Trophoblast cell (in vitro differentiated cells and primary cell): Measurements from ENCODE around the gene ARIH1.
A peak's percentile ranks its signal among the peaks of the same experiment; 100 is the strongest.

Experiments used
- DNase-seq, 2 donors: peaks; one replicate each; pipeline ENCODE4 v3.0.0-alpha.2; 2016
- H2AFZ ChIP-seq: 2 replicates; pipeline ENCODE4 v1.6.1; 2013; ENCODE audit warnings: low read length, moderate library complexity, mild to moderate bottlenecking; ENCODE audit not compliant: insufficient read depth, poor library complexity
- H2AK5ac ChIP-seq: 2 replicates; pipeline ENCODE4 v1.6.1; 2013; ENCODE audit warnings: mild to moderate bottlenecking, low read length
- H2BK120ac ChIP-seq: 2 replicates; pipeline ENCODE4 v1.6.1; 2013; ENCODE audit warnings: low read length, mild to moderate bottlenecking, moderate library complexity; ENCODE audit not compliant: insufficient read depth, poor library complexity
- H2BK12ac ChIP-seq: 2 replicates; pipeline ENCODE4 v1.6.1; 2013; ENCODE audit warnings: mild to moderate bottlenecking, low read length, moderate library complexity
- H2BK5ac ChIP-seq: 2 replicates; pipeline ENCODE4 v1.6.1; 2013; ENCODE audit warnings: low read length, low read depth, moderate library complexity, mild to moderate bottlenecking; ENCODE audit not compliant: poor library complexity
- H3K14ac ChIP-seq: 2 replicates; pipeline ENCODE4 v1.6.1; 2013; ENCODE audit warnings: mild to moderate bottlenecking, low read length
- H3K18ac ChIP-seq: 2 replicates; pipeline ENCODE4 v1.6.1; 2013; ENCODE audit warnings: mild to moderate bottlenecking, low read length
- H3K23ac ChIP-seq: 2 replicates; pipeline ENCODE4 v1.6.1; 2013; ENCODE audit warnings: low read length
- H3K27ac ChIP-seq: 2 replicates; pipeline ENCODE4 v1.5.1; 2013; ENCODE audit warnings: low read depth, mild to moderate bottlenecking, inconsistent platforms, low read length, moderate library complexity
- H3K27me3 ChIP-seq: 2 replicates; pipeline ENCODE4 v1.6.1; 2013; ENCODE audit warnings: inconsistent platforms, mild to moderate bottlenecking, low read length, moderate library complexity; ENCODE audit not compliant: insufficient read depth
- H3K36me3 ChIP-seq, 2 experiments: 1 replicate in 1 of 2; 2 replicates in 1 of 2; pipeline ENCODE4 v1.6.1; 2013; ENCODE audit warnings: low read length in 2 of 2, mild to moderate bottlenecking in 2 of 2, moderate library complexity in 1 of 2; ENCODE audit not compliant: insufficient read depth in 2 of 2, control insufficient read depth in 1 of 2
- H3K4ac ChIP-seq: 2 replicates; pipeline ENCODE4 v1.6.1; 2013; ENCODE audit warnings: low read depth, mild to moderate bottlenecking, low read length, moderate library complexity
- H3K4me1 ChIP-seq, 2 experiments: 1 replicate in 1 of 2; 2 replicates in 1 of 2; pipeline ENCODE4 v1.6.1; 2013; ENCODE audit warnings: low read length in 2 of 2, mild to moderate bottlenecking in 2 of 2, moderate library complexity in 1 of 2; ENCODE audit not compliant: insufficient read depth in 2 of 2, control insufficient read depth in 1 of 2
- H3K4me2 ChIP-seq: 2 replicates; pipeline ENCODE4 v1.6.1; 2013; ENCODE audit warnings: inconsistent platforms, mild to moderate bottlenecking, low read length, moderate library complexity
- H3K4me3 ChIP-seq: 2 replicates; pipeline ENCODE4 v1.5.1; 2013; ENCODE audit warnings: mild to moderate bottlenecking, low read depth, low read length, inconsistent platforms
- H3K79me1 ChIP-seq: one replicate; pipeline ENCODE4 v1.6.1; 2013; ENCODE audit warnings: low read length
- H3K79me2 ChIP-seq: 2 replicates; pipeline ENCODE4 v1.6.1; 2013; ENCODE audit warnings: low read length, mild to moderate bottlenecking; ENCODE audit not compliant: control insufficient read depth, insufficient read depth, poor library complexity
- H3K9ac ChIP-seq: 2 replicates; pipeline ENCODE4 v1.6.1; 2013; ENCODE audit warnings: mild to moderate bottlenecking, low read length
- H3K9me3 ChIP-seq: 2 replicates; pipeline ENCODE4 v1.6.1; 2013; ENCODE audit warnings: low read depth, mild to moderate bottlenecking, control low read depth, inconsistent platforms, low read length; ENCODE audit not compliant: insufficient read depth
- H4K12ac ChIP-seq: 2 replicates; pipeline ENCODE4 v1.6.1; 2013; ENCODE audit warnings: low read depth, mild to moderate bottlenecking, low read length, moderate library complexity
- H4K8ac ChIP-seq: 2 replicates; pipeline ENCODE4 v1.6.1; 2013; ENCODE audit warnings: low read depth, mild to moderate bottlenecking, low read length, moderate library complexity
- H4K91ac ChIP-seq: one replicate; pipeline ENCODE4 v1.6.1; 2013; ENCODE audit warnings: low read depth, mild to moderate bottlenecking, low read length, moderate library complexity
- WGBS: extraction: QIAGEN DNeasy Blood & Tissue Kit; methylation state at CpG from one replicate; pipeline ENCODE4 v1.1.7; 2013; ENCODE audit warnings: missing lambda C conversion rate; ENCODE audit not compliant: insufficient read length, insufficient coverage; ENCODE audit errors: extremely low coverage; 5-methylcytosine and 5-hydroxymethylcytosine counted together

ARIH1 gene

DNA sequence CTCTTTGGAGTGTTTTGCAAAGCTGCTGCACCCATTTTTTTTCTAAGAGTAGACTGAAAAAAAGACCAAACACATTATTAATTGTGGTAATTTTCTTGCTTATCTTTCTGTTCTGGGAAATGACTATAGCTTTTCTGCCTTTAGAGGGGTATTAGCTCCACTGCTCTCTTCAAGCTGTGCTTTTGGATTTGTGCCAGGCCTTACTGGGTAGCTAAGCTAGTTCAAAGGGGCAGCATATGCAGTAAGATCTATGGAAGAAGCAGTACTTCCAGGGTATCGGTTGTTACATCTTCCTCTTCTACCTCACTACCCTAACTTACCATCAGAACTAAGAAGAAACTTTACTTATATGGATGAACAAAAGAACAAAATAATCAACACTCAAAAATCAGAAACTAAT is 28.7 kb upstream of the ARIH1 start:
- Histone ChIP-seq H3K23ac (no peak overlapping the region), H2AK5ac (no peak overlapping the region), H3K79me2 (no peaks in the 10 kb centered on the region), H3K4me3 (no peak overlapping the region), H3K14ac (no peak overlapping the region), H3K79me1 (no peaks in the 10 kb centered on the region), H3K4me2 (no peak overlapping the region), H3K9me3 (no peaks in the 10 kb centered on the region), H3K4ac (no peak overlapping the region), H2AFZ (no peak overlapping the region), H3K4me1 (no peaks in the 10 kb centered on the region), H2BK12ac (no peak overlapping the region), H2BK5ac (no peak overlapping the region), H4K8ac (no peak overlapping the region), H3K27me3 (no peaks in the 10 kb centered on the region), H4K91ac (no peak overlapping the region), H2BK120ac (no peak overlapping the region), H3K18ac (no peak overlapping the region), H3K36me3 (no peaks in the 10 kb centered on the region), H4K12ac (no peak overlapping the region), H3K9ac (no peak overlapping the region), H3K27ac (no peak overlapping the region)
- WGBS = no CpG with 5 or more reads among the region's 1 CpG
- DNase-seq = no peak

DNA sequence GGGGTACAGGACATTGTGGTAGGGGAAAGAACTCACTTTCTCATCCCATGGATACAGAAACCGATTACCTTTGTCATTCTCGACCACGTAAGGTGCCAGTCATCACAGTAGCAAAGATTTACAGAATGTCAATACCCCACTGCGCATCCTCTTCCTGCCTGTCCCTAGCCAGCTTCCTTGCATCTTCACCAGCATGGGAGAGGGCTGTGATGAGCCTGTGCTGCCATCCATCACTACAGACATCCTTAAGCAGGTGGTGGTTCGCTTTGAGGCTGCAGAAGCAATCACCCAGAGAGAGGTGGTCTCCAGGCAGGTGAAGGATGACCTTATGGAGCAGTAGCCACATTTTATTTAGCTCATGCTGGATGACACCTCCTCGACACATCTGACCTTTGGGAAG is 23.3 kb upstream of the ARIH1 start:
- no CpG with 5 or more reads among the region's 6 CpGs for WGBS
- no peak for DNase-seq

DNA sequence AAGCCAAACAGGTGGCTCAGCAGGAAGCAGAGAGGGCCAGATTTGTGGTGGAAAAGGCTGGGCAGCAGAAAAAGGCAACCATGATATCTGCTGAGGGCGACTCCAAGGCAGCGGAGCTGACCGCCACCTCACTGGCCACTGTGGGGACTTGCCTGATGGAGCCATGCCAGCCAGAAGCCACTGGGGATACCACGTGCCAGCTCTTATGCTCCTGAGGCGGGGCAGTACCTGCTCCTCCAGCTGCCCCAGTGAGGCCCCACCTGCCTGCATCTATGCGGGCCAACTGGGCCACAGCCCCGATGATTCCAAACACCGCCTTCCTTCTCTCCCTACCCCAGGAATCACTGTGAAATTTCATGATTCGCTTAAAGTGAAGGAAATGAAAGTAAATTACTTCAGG is 22.9 kb upstream of the ARIH1 start:
- no peak overlapping the region for H2BK5ac ChIP-seq

More for the DNA sequence above, 23.3 kb upstream of the ARIH1 start:
- Histone ChIP-seq H3K36me3 (no peaks in the 10 kb centered on the region), H3K79me1 (no peaks in the 10 kb centered on the region), H4K91ac (no peak overlapping the region), H3K27me3 (no peaks in the 10 kb centered on the region), H3K18ac (no peak overlapping the region), H2BK5ac (no peak overlapping the region), H3K4ac (no peak overlapping the region), H3K9me3 (no peaks in the 10 kb centered on the region), H3K27ac (no peak overlapping the region), H2BK120ac (no peak overlapping the region), H3K4me1 (no peaks in the 10 kb centered on the region), H3K4me2 (no peak overlapping the region), H3K23ac (no peak overlapping the region), H3K9ac (no peak overlapping the region), H4K8ac (no peak overlapping the region), H3K4me3 (no peak overlapping the region), H3K79me2 (no peaks in the 10 kb centered on the region), H2AK5ac (no peak overlapping the region), H4K12ac (no peak overlapping the region), H2BK12ac (no peak overlapping the region), H2AFZ (no peak overlapping the region), H3K14ac (no peak overlapping the region)

DNA sequence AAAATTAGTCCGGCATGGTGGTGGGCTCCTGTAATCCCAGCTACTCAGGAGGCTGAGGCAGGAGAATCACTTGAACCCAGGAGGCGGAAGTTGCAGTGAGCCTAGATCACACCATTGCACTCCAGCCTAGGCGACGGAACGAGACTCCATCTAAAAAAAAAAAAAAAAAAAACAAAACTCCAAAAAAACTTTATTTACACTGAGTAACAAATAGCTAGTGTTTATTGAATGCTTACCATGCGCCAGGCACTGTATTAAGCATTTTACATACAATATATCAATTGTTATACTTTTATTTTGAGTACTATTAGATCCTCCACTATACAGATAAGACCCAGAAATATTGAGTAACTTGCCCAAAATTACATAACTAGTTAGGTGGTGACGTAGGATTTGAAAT is 17.4 kb upstream of the ARIH1 start:
- no peak overlapping the region for H2BK5ac ChIP-seq
- H4K12ac ChIP-seq = no peak overlapping the region
- no peak overlapping the region for H3K23ac ChIP-seq
- H3K4me2 ChIP-seq = no peak overlapping the region
- no peak overlapping the region for H2BK12ac ChIP-seq
- no peak overlapping the region for H3K9ac ChIP-seq
- H3K79me1 ChIP-seq = no peaks in the 10 kb centered on the region
- no peaks in the 10 kb centered on the region for H3K27me3 ChIP-seq
- no CpG with 5 or more reads among the region's 7 CpGs for WGBS
- H3K27ac ChIP-seq = no peak overlapping the region
- no peak overlapping the region for H4K8ac ChIP-seq
- no peaks in the 10 kb centered on the region for H3K36me3 ChIP-seq
- no peak overlapping the region for H3K14ac ChIP-seq
- H3K9me3 ChIP-seq = no peaks in the 10 kb centered on the region
- DNase-seq = no peak
- no peaks in the 10 kb centered on the region for H3K79me2 ChIP-seq
- H2BK120ac ChIP-seq = no peak overlapping the region
- no peak overlapping the region for H3K4me3 ChIP-seq
- H3K4me1 ChIP-seq = no peaks in the 10 kb centered on the region
- H2AK5ac ChIP-seq = no peak overlapping the region
- H4K91ac ChIP-seq = no peak overlapping the region
- H3K4ac ChIP-seq = no peak overlapping the region
- no peak overlapping the region for H3K18ac ChIP-seq
- H2AFZ ChIP-seq = no peak overlapping the region

More for the DNA sequence above, 22.9 kb upstream of the ARIH1 start:
- Histone ChIP-seq H3K79me2 (no peaks in the 10 kb centered on the region), H4K91ac (no peak overlapping the region), H3K23ac (no peak overlapping the region), H3K9ac (no peak overlapping the region), H2AFZ (no peak overlapping the region), H3K36me3 (no peaks in the 10 kb centered on the region), H3K4ac (no peak overlapping the region), H4K8ac (no peak overlapping the region), H3K27ac (no peak overlapping the region), H3K27me3 (no peaks in the 10 kb centered on the region), H3K4me2 (no peak overlapping the region), H4K12ac (no peak overlapping the region), H3K18ac (no peak overlapping the region), H3K79me1 (no peaks in the 10 kb centered on the region), H2BK120ac (no peak overlapping the region), H2BK12ac (no peak overlapping the region), H3K4me3 (no peak overlapping the region), H3K14ac (no peak overlapping the region), H3K4me1 (no peaks in the 10 kb centered on the region), H2AK5ac (no peak overlapping the region), H3K9me3 (no peaks in the 10 kb centered on the region)
- DNase-seq = peak in 1 of 2 donors; percentile 1
- WGBS = no CpG with 5 or more reads among the region's 9 CpGs
